H9 (cell line): ENCODE results near the gene ANKRD40. TPM values are rescaled to one million over a fixed set of nuclear protein-coding genes. Genes with fewer than 3 reads are reported as not detected.

Source experiments
- DNase-seq: peaks from one replicate; pipeline ENCODE4 v3.0.0-alpha.2; 2017
- H2AFZ ChIP-seq: one replicate; pipeline ENCODE4 v1.6.1; 2013; ENCODE audit warnings: mild to moderate bottlenecking, low read length, control low read depth, moderate library complexity
- H2AK5ac ChIP-seq: 2 replicates; pipeline ENCODE4 v1.6.1; 2013; ENCODE audit warnings: low read length, control low read depth, mixed read lengths; ENCODE audit not compliant: insufficient read length
- H2BK120ac ChIP-seq: one replicate; pipeline ENCODE4 v1.6.1; 2013; ENCODE audit warnings: low read depth, mild to moderate bottlenecking, low read length, control low read depth, inconsistent platforms; ENCODE audit not compliant: poor library complexity, severe bottlenecking
- H2BK12ac ChIP-seq: 2 replicates; pipeline ENCODE4 v1.6.1; 2013; ENCODE audit warnings: low read length, control low read depth, mixed read lengths, low read depth; ENCODE audit not compliant: insufficient read length
- H2BK15ac ChIP-seq: 2 replicates; pipeline ENCODE4 v1.6.1; 2013; ENCODE audit warnings: low read depth, low read length, control low read depth
- H2BK20ac ChIP-seq: one replicate; pipeline ENCODE4 v1.6.1; 2013; ENCODE audit warnings: low read depth, mild to moderate bottlenecking, low read length, control low read depth, inconsistent platforms; ENCODE audit not compliant: poor library complexity, severe bottlenecking
- H2BK5ac ChIP-seq: 2 replicates; pipeline ENCODE4 v1.6.1; 2013; ENCODE audit warnings: low read length, control low read depth, mixed read lengths; ENCODE audit not compliant: insufficient read length
- H3K14ac ChIP-seq: 2 replicates; pipeline ENCODE4 v1.6.1; 2013; ENCODE audit warnings: low read length, control low read depth; ENCODE audit not compliant: insufficient read depth
- H3K18ac ChIP-seq: 2 replicates; pipeline ENCODE4 v1.6.1; 2013; ENCODE audit warnings: low read depth, mild to moderate bottlenecking, mixed read lengths, low read length, control low read depth; ENCODE audit not compliant: insufficient read length
- H3K23ac ChIP-seq: 2 replicates; pipeline ENCODE4 v1.6.1; 2013; ENCODE audit warnings: low read length, control low read depth, mixed read lengths, low read depth; ENCODE audit not compliant: insufficient read length
- H3K23me2 ChIP-seq: 2 replicates; pipeline ENCODE4 v1.6.1; 2013; ENCODE audit warnings: low read depth, mild to moderate bottlenecking, mixed read lengths, low read length, control low read depth; ENCODE audit not compliant: insufficient read length, poor library complexity, severe bottlenecking
- H3K27ac ChIP-seq: 2 replicates; pipeline ENCODE4 v1.5.1; 2013; ENCODE audit warnings: low read length, control low read depth, mixed read lengths, low read depth; ENCODE audit not compliant: insufficient read length
- H3K27me3 ChIP-seq: 2 replicates; pipeline ENCODE4 v1.6.1; 2013; ENCODE audit warnings: low read length, control low read depth, inconsistent platforms; ENCODE audit not compliant: insufficient read depth
- H3K4ac ChIP-seq: 2 replicates; pipeline ENCODE4 v1.6.1; 2013; ENCODE audit warnings: low read depth, mild to moderate bottlenecking, control low read depth, inconsistent platforms, low read length, moderate library complexity
- H3K4me1 ChIP-seq: 2 replicates; pipeline ENCODE4 v1.6.1; 2013; ENCODE audit warnings: low read length, control low read depth, inconsistent platforms; ENCODE audit not compliant: insufficient read depth
- H3K4me2 ChIP-seq: 2 replicates; pipeline ENCODE4 v1.6.1; 2013; ENCODE audit warnings: low read length, control low read depth, mixed read lengths; ENCODE audit not compliant: insufficient read length, insufficient read depth
- H3K56ac ChIP-seq: 2 replicates; pipeline ENCODE4 v1.6.1; 2013; ENCODE audit warnings: low read depth, mild to moderate bottlenecking, mixed read lengths, low read length, control low read depth; ENCODE audit not compliant: insufficient read length
- H3K79me1 ChIP-seq: 2 replicates; pipeline ENCODE4 v1.6.1; 2013; ENCODE audit warnings: low read depth, mild to moderate bottlenecking, moderate library complexity, low read length, control low read depth, inconsistent platforms; ENCODE audit not compliant: insufficient read depth, poor library complexity, severe bottlenecking
- H3K79me2 ChIP-seq: 2 replicates; pipeline ENCODE4 v1.6.1; 2013; ENCODE audit warnings: low read length, control low read depth, inconsistent platforms; ENCODE audit not compliant: insufficient read depth
- H3K9ac ChIP-seq: 2 replicates; pipeline ENCODE4 v1.6.1; 2013; ENCODE audit warnings: low read length, control low read depth, mixed read lengths; ENCODE audit not compliant: insufficient read length; ENCODE audit errors: extremely low read depth
- H3K9me3 ChIP-seq: one replicate; pipeline ENCODE4 v1.6.1; 2013; ENCODE audit warnings: low read depth, low read length, inconsistent platforms; ENCODE audit not compliant: control insufficient read depth
- H3T11ph ChIP-seq: one replicate; pipeline ENCODE4 v1.6.1; 2013; ENCODE audit warnings: mild to moderate bottlenecking, low read length, control low read depth, inconsistent platforms
- H4K20me1 ChIP-seq: one replicate; pipeline ENCODE4 v1.6.1; 2013; ENCODE audit not compliant: control insufficient read depth, insufficient read length, insufficient read depth
- H4K5ac ChIP-seq: 2 replicates; pipeline ENCODE4 v1.6.1; 2013; ENCODE audit warnings: low read depth, mild to moderate bottlenecking, mixed read lengths, low read length, control low read depth; ENCODE audit not compliant: insufficient read length
- H4K8ac ChIP-seq: replicated peaks from 2 replicates; pipeline ENCODE4 v1.6.1; 2013; ENCODE audit warnings: low read length, control low read depth, mixed read lengths, low read depth; ENCODE audit not compliant: insufficient read length
- H4K91ac ChIP-seq: 2 replicates; pipeline ENCODE4 v1.6.1; 2013; ENCODE audit warnings: low read depth, mild to moderate bottlenecking, moderate library complexity, mixed read lengths, low read length, control low read depth; ENCODE audit not compliant: insufficient read length
- H3K27ac Mint-ChIP-seq, 3 experiments: 2 replicates in 2 of 3; 3 replicates in 1 of 3; pipeline ENCODE4 v1.8.0; 2020 to 2021; ENCODE audit warnings: mixed read lengths in 3 of 3, mild to moderate bottlenecking in 1 of 3, moderate library complexity in 1 of 3
- H3K27me3 Mint-ChIP-seq: 2 replicates; pipeline ENCODE4 v1.8.0; 2021; ENCODE audit warnings: low read depth, mild to moderate bottlenecking, moderate library complexity, mixed read lengths
- H3K36me3 Mint-ChIP-seq, 3 experiments: 2 replicates in 2 of 3; 3 replicates in 1 of 3; pipeline ENCODE4 v1.8.0; 2020 to 2021; ENCODE audit warnings: low read depth in 3 of 3, mixed read lengths in 3 of 3; ENCODE audit not compliant: insufficient read depth in 1 of 3
- H3K4me1 Mint-ChIP-seq, 2 experiments: 2 replicates each; pipeline ENCODE4 v1.8.0; 2020; ENCODE audit warnings: mixed read lengths in 2 of 2
- H3K4me3 Mint-ChIP-seq, 2 experiments: 2 replicates in 1 of 2; 3 replicates in 1 of 2; pipeline ENCODE4 v1.8.0; 2020 to 2021; ENCODE audit warnings: mild to moderate bottlenecking in 2 of 2, mixed read lengths in 2 of 2, moderate library complexity in 1 of 2
- H3K9me3 Mint-ChIP-seq, 2 experiments: 2 replicates in 1 of 2; 3 replicates in 1 of 2; pipeline ENCODE4 v1.8.0; 2020; ENCODE audit warnings: mild to moderate bottlenecking in 2 of 2, mixed read lengths in 2 of 2, moderate library complexity in 1 of 2
- WGBS: extraction: QIAGEN DNeasy Blood & Tissue Kit; methylation state at CpG from one replicate; pipeline ENCODE4 v1.1.7; 2013; ENCODE audit warnings: missing lambda C conversion rate, low lambda C conversion rate, mixed read lengths; ENCODE audit not compliant: insufficient read length; ENCODE audit errors: extremely low coverage; 5-methylcytosine and 5-hydroxymethylcytosine counted together
- total RNA-seq: library from RNA; stranded (reverse); gene quantifications from 2 replicates; pipeline ENCODE4 v1.2.1, GENCODE V29; 2021
- TF ChIP-seq, protein P1 (sequence below): fragments of 200-600 bp; sonication (generic); conservative IDR thresholded peaks from 3 replicates; pipeline ENCODE4 v1.8.0; 2021; ENCODE audit warnings: antibody characterized with exemption, mild to moderate bottlenecking

Gene ANKRD40
- total RNA-seq, 1 experiment from 2014 or later, result 54.3 TPM

DNA sequence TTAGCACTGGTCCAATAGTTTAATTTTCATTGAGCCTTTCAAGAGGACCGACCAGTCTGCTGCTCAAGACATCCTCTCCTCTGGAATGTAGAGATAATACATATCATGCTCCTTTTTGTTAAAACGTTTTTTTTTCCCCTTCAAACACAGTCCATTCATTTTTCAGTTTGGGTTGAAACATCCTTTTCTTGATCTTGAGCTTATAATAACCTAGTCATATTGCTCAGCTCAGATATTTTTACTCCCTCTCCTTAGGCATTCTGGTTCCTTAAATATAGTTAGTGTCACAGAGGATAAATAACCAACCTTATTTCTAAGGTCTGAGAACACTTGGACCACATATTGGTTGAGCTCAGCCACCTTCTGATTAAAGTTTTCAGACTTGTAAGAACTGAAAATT, 46.8 kb upstream of the ANKRD40 start:
- Histone ChIP-seq H3K14ac (no peak overlapping the region), H2BK120ac (no peak overlapping the region), H2BK15ac (no peak overlapping the region), H3K9me3 (no peaks in the 10 kb centered on the region), H3K4me2 (no peak overlapping the region), H3K9ac (no peak overlapping the region), H3K4ac (no peak overlapping the region), H3K79me1 (no peaks in the 10 kb centered on the region), H2BK20ac (no peak overlapping the region), H3K23ac (no peak overlapping the region), H3K23me2 (no peaks in the 10 kb centered on the region), H2BK12ac (no peak overlapping the region), H2AK5ac (no peak overlapping the region), H3K56ac (no peak overlapping the region), H4K91ac (no peak overlapping the region), H3T11ph (no peak overlapping the region), H3K18ac (no peak overlapping the region), H3K4me1 (no peaks in the 10 kb centered on the region), H3K79me2 (no peaks in the 10 kb centered on the region), H4K8ac (no peak overlapping the region), H4K20me1 (no peaks in the 10 kb centered on the region), H2BK5ac (no peak overlapping the region), H3K27ac (no peak overlapping the region), H4K5ac (no peak overlapping the region), H3K27me3 (no peaks in the 10 kb centered on the region), H2AFZ (no peak overlapping the region)
- no peaks in the 10 kb centered on the region for H3K9me3 Mint-ChIP-seq
- no peaks in the 10 kb centered on the region for H3K27me3 Mint-ChIP-seq
- no peak for DNase-seq
- TF ChIP-seq, protein P1, sequence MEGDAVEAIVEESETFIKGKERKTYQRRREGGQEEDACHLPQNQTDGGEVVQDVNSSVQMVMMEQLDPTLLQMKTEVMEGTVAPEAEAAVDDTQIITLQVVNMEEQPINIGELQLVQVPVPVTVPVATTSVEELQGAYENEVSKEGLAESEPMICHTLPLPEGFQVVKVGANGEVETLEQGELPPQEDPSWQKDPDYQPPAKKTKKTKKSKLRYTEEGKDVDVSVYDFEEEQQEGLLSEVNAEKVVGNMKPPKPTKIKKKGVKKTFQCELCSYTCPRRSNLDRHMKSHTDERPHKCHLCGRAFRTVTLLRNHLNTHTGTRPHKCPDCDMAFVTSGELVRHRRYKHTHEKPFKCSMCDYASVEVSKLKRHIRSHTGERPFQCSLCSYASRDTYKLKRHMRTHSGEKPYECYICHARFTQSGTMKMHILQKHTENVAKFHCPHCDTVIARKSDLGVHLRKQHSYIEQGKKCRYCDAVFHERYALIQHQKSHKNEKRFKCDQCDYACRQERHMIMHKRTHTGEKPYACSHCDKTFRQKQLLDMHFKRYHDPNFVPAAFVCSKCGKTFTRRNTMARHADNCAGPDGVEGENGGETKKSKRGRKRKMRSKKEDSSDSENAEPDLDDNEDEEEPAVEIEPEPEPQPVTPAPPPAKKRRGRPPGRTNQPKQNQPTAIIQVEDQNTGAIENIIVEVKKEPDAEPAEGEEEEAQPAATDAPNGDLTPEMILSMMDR, result no peak
- H3K4me3 Mint-ChIP-seq, result no peak overlapping the region
- H3K27ac Mint-ChIP-seq, result peak overlapping the region in 1 of 3 experiments; percentile 55; a peak in 1 of 7 replicates
- H3K4me1 Mint-ChIP-seq, result peaks cover 0 to 3% of the 10 kb centered on the region in 2 experiments; a peak in 2 of 4 replicates
- no CpG with 5 or more reads among the region's 2 CpGs for WGBS
- peaks cover 19 to 48% (median 38%) of the 10 kb centered on the region in 3 experiments; a peak in 6 of 7 replicates for H3K36me3 Mint-ChIP-seq
